NAMALWA (cell line): ENCODE results near the gene TAF7.
"Not testable (repeated sequence)": the region's sequence is repeated elsewhere in the genome, so short reads cannot be mapped to it uniquely, and the experiment has no call there.

ENCODE experiments used
- DNase-seq: peaks from one replicate; pipeline ENCODE4 v3.0.0-alpha.2; 2015; ENCODE audit warnings: low spot score

TAF7 gene

DNA sequence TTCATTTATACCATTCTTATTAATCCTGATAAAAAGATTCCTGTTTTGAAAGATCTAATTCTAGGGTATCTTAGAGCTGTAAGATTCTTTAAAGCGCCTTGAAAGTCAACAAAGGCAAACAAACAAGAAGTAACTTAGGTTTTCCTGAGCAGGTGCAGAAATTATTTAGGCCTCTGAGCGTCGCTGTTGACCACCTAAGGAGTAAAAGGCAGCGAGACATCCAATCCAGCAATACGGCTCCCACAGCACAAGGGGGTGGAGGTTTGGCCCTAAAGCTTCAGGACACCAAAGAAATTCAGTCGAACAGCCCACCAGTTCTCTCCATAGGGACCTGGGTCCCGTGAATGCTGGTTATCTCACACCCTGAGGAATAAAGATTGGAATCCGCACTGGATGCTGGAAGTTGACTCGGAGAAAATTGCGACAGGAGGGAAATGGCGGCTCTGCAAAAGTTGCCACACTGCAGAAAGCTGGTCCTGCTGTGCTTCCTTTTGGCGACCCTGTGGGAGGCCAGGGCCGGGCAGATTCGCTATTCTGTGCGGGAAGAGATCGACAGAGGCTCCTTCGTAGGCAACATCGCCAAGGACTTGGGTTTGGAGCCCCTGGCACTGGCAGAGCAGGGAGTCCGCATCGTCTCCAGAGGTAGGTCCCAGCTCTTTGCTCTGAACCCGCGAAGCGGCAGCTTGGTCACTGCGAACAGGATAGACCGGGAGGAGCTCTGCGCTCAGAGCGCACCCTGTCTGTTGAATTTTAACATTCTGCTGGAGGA lies 18.1 kb upstream of the TAF7 start, which contains the start of gene PCDHGA2:
TSS of gene PCDHGA2 (plus strand) at position 223 of the 769 bp plus-strand sequence.
- DNase-seq, result peak; percentile 81

DNA sequence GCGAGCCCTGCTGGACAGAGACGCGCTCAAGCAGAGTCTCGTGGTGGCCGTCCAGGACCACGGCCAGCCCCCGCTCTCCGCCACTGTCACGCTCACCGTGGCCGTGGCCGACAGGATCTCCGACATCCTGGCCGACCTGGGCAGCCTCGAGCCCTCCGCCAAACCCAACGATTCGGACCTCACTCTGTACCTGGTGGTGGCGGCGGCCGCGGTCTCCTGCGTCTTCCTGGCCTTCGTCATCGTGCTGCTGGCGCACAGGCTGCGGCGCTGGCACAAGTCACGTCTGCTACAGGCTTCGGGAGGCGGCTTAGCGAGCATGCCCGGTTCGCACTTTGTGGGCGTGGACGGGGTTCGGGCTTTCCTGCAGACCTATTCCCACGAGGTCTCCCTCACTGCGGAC lies 12.0 kb upstream of the TAF7 start:
- DNase-seq, result not testable (repeated sequence)

DNA sequence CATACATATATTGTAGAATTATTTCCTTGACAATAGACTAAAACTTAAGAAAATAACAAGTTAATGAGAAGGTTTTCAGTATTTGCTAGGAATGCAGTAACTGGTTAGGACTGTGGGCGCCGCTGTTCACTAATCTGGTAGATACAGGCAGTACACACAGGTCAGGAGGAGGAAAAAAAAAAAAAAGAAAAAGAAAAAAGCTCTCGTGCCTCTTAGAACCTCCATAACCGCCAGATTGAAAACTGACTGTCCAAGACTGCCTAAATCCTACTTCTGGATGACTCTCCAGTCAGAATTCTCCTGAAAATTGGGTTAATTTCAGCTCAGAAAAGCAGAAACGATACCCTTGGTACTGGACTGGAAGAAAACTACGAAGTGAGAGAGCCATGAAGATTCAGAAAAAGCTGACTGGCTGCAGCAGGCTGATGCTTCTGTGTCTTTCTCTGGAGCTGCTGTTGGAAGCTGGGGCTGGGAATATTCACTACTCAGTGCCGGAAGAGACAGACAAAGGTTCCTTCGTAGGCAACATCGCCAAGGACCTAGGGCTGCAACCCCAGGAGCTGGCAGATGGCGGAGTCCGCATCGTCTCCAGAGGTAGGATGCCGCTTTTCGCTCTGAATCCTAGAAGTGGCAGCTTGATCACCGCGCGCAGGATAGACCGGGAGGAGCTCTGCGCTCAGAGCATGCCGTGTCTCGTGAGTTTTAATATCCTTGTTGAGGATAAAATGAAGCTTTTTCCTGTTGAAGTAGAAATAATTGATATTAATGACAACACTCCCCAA lies 9.9 kb upstream of the TAF7 start, which contains the start of gene PCDHGA1:
TSS of gene PCDHGA1 (plus strand) at position 216 of the 782 bp plus-strand sequence.
- peak; percentile 83 for DNase-seq

DNA sequence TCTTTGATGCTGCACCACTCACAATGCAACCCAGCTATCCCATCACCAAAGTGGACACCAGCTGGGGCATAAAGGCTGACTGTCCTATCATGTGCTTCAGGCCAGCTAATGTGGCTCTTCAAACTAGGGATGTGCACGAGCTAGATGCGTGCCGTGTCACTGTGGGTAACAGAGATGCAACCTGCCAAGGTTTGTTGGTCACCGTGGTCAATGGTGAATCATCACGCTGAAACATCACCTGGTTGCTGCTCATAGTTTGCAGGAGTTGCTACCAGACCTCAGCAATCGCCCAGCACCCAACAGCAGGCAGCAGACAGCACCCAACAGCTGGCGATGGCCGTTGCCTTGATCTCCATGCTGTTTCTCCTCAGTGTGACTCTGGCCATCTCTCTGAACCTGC lies 7.6 kb upstream of the TAF7 start:
- DNase-seq, result no peak

DNA sequence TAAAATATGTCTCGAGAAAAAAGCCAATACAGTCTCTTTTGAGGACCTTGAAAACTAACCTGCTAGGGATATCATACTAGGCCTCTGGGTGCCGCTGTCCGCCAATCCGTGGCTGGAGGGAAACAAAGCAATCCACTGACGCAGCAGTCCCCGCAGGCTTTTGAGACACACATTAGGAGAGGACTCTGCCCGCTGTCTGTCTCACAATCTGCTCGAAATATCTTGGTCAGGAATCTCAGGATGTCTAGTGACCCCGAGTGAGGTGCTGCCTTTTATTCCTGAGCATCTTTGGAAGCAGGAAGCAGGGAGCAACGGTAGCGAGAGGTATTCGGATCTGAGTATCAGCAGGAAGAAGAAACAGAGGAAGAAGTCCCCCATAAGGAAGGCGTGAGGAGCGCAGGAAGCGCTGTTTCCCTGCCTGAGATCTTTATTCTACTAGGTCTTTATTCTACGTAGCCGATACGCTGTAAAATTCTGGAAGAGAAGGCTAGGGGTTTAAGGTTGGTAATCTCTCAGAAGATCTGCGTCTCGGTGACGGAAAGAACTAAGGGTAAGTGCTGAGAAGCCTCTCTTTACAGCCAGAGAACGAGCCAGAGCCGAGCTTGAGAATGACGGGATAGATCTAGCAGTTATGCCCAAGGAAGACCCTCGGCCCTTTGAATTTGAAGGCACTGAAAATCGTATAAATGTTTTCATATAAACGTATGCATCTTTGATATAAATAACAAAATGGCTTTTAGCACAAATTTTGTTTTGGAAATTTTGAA lies 5.7 kb upstream of the TAF7 start:
- peak; percentile 82 for DNase-seq

DNA sequence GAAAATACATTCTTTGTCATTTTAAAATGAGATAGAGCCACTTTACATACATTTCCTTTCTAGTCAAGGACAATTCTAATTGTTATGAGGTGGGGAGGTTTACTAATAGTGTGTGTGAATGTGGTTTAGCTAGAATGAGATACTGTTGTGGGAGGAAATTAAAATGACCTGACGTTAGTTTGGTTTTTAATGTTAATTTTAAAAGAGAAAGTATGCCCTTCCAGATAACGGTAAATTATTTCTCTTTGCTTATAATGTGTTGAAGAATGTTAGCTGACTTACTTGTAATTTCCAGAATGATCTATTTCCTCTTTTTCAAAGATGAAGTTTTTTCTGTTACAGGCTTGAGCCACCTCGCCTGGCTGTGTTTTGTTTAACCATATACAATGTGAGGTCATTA lies 1.7 kb upstream of the TAF7 start:
- no peak for DNase-seq

DNA sequence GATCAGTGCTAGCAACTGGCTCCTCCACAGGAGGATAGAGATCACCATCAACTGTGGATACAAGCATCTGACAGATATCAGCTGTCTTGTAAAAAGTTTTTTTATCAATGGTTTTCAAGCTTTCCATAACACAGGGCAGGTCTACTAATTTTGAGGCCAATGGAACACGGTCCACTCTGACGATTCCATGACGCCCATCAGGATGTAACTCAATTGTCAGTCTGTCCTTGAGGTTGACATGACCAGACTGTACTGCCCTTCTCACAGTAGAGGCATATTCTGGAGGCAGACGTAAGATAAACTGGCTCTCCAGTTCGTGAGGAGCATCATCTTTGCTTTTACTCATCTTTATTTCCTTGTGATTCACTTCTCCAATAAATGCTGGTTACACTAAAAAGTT lies 885 bp downstream of the TAF7 start:
- DNase-seq, result no peak

DNA sequence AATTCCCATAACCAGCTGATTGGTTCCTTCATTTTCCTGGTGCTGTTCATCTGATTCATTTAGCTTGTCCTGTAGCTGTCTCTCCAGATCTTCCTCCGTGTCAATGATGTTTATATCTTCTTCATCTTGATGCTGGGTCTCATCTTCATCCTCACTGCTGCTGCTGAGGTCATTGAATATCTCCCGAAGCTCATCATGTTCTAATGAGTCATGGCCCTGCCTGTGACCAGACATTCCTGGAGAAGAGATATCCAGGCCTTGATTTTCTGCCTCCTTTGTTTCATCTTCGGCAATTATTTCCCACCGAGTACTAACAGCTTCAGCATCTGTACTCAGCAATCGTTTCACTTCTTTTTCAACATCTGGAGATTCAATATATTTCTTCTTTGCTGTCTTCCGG lies 1.4 kb downstream of the TAF7 start:
- DNase-seq, result no peak

DNA sequence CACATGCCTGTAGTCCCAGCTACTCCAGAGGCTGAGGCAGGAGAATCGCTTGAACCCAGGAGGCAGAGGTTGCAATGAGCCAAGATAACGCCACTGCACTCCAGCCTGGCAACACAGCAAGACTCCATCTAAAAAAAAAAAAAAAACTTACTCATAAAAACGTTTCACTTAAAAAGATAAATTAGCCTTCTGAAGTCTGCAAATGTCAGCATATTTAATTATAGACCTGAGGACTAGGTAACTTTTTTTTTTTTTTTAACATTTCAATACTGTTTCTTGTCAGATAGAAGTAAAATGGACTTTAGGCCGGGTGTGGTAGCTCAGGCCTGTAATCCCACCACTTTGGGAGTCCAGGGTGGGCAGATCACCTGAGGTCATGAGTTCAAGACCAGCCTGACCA lies 3.6 kb downstream of the TAF7 start:
- DNase-seq, result not testable (repeated sequence)

DNA sequence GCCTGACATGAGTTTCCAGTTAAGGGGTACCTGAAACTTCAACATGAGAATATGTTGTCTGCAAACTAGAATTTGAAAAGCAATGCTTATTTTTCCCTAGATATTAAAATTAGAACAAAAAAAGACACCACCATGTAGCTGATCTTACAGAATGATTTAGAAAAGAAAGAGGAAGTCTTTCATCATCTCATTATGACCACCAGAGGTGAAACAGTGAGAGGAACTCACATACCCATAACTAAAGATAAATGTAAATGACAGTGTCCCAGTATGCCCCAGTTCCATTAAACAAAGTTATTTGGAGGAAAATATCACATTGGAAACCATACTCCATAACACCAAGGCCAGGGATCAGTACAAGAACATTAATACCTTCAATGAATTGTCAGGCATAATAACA lies 6.9 kb downstream of the TAF7 start:
- DNase-seq, result peak; percentile 17

DNA sequence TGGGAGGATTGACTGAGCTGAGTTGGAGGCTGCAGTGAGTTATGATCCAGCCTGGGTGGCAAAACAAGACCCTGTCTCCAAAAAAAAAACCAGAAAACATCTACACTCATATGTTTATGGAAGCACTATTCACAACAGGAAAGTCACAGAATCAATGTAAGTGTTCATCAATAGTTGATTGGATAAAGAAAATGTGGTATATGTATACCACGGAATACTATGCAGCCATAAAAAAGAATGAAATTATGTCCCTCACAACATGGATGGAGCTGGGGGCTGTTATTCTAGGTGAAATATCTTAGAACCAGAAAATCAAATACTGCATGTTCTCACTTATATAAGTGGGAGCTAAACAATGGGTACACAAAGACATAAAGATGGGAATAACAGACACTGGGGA lies 14.0 kb downstream of the TAF7 start:
- DNase-seq, result no peak

DNA sequence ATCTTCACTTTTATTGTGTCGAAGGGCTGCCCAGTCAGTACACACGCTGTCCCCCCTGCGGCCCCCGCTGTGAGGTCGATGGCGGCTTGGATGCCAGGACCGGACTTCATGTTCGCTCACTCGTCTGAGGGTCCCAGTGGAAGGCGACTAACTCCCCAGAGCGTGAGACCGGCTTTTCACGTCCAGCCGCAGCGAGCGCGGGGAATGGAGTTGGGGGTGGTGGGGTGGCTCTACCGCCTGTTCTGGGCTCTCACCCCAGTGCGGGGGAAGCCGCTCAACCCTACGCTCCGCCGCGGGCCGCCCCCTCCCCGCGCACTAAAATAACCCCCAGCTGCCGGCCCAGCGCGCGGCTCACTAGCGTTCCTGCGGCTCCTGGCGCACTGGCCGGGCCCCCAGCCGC lies 16.8 kb downstream of the TAF7 start, which contains the start of gene SLC25A2:
TSS of gene SLC25A2 (minus strand) at position 294 of the 400 bp plus-strand sequence. CDS start at position 110, 184 bp downstream.
- DNase-seq, result no peak

DNA sequence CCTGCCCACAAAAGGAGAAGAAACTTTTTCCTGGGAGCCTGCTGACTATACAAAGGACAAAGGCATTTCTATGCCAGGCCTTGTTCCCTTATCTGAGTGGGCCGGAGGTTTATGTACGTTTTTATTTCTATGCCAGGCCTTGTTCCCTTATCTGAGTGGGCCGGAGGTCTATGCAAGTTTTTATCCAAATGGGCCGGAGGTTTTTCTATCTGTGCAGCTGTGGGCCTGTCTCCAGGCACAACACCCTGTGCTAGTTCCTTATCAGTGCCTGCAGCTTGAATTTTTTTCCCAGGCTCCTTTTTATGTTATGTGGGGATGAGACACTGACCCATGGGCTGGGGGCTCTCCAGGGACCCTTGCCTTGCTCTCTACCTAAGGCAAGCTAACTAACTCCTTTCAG lies 22.2 kb downstream of the TAF7 start:
- DNase-seq, result no peak

DNA sequence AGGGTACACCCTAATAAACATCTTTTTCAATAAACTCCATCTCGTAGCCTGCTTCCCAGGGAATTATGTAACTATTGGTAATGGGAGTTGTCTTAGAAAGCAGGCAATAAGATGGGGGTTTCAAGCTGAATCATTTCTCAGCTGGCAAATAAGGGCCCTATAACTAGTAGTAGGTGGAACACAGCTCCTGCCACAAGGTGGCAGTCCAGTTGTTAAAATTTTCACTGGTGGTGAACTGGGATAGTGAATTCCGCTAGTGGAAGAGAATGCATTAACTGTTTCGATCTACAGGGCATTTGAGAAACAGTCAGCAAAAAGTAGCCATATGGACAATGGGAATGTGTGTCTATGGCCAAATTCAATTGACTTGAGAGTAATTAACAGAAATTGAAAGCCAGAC lies 47.7 kb downstream of the TAF7 start:
- peak; percentile 43 for DNase-seq

DNA sequence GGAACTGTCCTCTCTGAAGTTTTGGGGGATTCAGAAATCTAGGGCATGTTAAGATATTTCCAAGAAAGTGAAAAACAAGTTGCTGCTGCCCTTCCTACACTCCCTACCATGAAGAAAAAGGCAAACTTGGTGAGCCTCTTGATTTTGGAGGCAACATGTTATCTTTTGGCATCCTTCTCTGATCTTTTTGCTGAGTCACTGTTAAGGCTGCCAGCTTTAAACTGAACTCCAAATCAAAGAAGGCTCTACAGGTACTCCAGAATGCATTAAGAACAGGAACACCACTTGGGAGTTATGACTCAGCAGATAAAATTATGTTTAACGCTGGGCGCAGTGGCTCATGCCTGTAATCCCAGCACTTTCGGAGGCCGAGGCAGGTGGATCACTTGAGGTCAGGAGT lies 51.4 kb downstream of the TAF7 start:
- DNase-seq, result no peak
